Testis (tissue), 2 donors: Measurements from ENCODE around the gene TOPBP1.
"Not testable (repeated sequence)": the region's sequence is repeated elsewhere in the genome, so short reads cannot be mapped to it uniquely, and the experiment has no call there.

Experiments
- CTCF ChIP-seq, 3 experiments: fragments of 450-650 bp in 2 of 3; fragments of 200-600 bp in 1 of 3; sonication (generic) in 1 of 3; IDR thresholded peaks; one replicate each; pipeline ENCODE4 v1.5.1; 2016 to 2019; ENCODE audit warnings: antibody characterized with exemption in 3 of 3, mild to moderate bottlenecking in 2 of 3, moderate library complexity in 1 of 3
- POLR2A ChIP-seq: fragments of 450-650 bp; IDR thresholded peaks from one replicate; pipeline ENCODE4 v1.6.1; 2017; ENCODE audit warnings: antibody characterized with exemption, mild to moderate bottlenecking, moderate library complexity

- not testable (repeated sequence) for TF ChIP-seq POLR2A; CTCF (IDR thresholded peaks at IDR 0.05)
Observed at GRCh38 chr3:133665188-133665587, 3.4 kb upstream of the TOPBP1 start.
